OCI-LY7 (cell line): Measurements from ENCODE around the gene RYK. TPM values are rescaled to one million over a fixed set of nuclear protein-coding genes. Genes with fewer than 3 reads are reported as not detected.

Experiments used
- BruUV-seq: library from RNA; stranded (reverse); fragments of 400-500 nt; replicated peaks from 2 replicates; lab custom pipeline; 2021; lab: Mats Ljungman, UMichigan
- CTCF ChIA-PET: fragments of 300-600 bp; sonication (Branson Sonifier 250); formaldehyde crosslinking; loops from one replicate; lab custom pipeline; 2022; ENCODE audit warnings: antibody characterized with exemption; ENCODE audit not compliant: unreplicated experiment; lab: Charles Lee
- POLR2A ChIA-PET: fragments of 300-600 bp; sonication (Branson Sonifier 250); formaldehyde crosslinking; loops from one replicate; lab custom pipeline; 2022; ENCODE audit warnings: antibody characterized with exemption; lab: Charles Lee
- DNase-seq: peaks from one replicate; pipeline ENCODE4 v3.0.0-alpha.2; 2015; ENCODE audit warnings: low spot score
- H2AFZ ChIP-seq: fragments of 200-600 bp; sonication (generic), shearing (Covaris generic); 2 replicates; pipeline ENCODE4 v1.6.1; 2014; ENCODE audit warnings: mild to moderate bottlenecking, antibody characterized with exemption, low read length, moderate library complexity
- H3K27ac ChIP-seq: fragments of 200-600 bp; sonication (generic); 2 replicates; pipeline ENCODE4 v1.5.1; 2014; ENCODE audit warnings: mixed run types, low read depth, mild to moderate bottlenecking, moderate library complexity, low read length, inconsistent platforms; ENCODE audit not compliant: poor library complexity, severe bottlenecking
- H3K36me3 ChIP-seq: fragments of 200-600 bp; sonication (generic); 2 replicates; pipeline ENCODE4 v1.6.1; 2014; ENCODE audit warnings: mild to moderate bottlenecking, antibody characterized with exemption, low read length, moderate library complexity, mixed read lengths; ENCODE audit not compliant: insufficient read depth
- H3K4me1 ChIP-seq: fragments of 200-600 bp; sonication (generic); 2 replicates; pipeline ENCODE4 v1.5.1; 2014; ENCODE audit warnings: mild to moderate bottlenecking, low read length; ENCODE audit not compliant: insufficient read depth, poor library complexity, severe bottlenecking
- H3K4me2 ChIP-seq: fragments of 200-600 bp; sonication (generic); 2 replicates; pipeline ENCODE4 v1.6.1; 2014; ENCODE audit warnings: mild to moderate bottlenecking, low read length
- H3K4me3 ChIP-seq: fragments of 200-600 bp; sonication (generic); 2 replicates; pipeline ENCODE4 v1.5.1; 2014; ENCODE audit warnings: mild to moderate bottlenecking, low read depth, low read length; ENCODE audit not compliant: poor library complexity, severe bottlenecking
- H3K79me2 ChIP-seq: fragments of 200-600 bp; sonication (generic); 2 replicates; pipeline ENCODE4 v1.6.1; 2016; ENCODE audit warnings: low read depth, mild to moderate bottlenecking, low read length, moderate library complexity, mixed read lengths; ENCODE audit not compliant: insufficient read depth
- H3K9me2 ChIP-seq: fragments of 200-600 bp; sonication (generic); 2 replicates; pipeline ENCODE4 v1.6.1; 2016; ENCODE audit warnings: mild to moderate bottlenecking, low read length, mixed read lengths; ENCODE audit not compliant: insufficient read depth
- H3K9me3 ChIP-seq: fragments of 200-600 bp; sonication (generic); 2 replicates; pipeline ENCODE4 v1.6.1; 2014; ENCODE audit warnings: mild to moderate bottlenecking, mixed run types, low read length, mixed read lengths
- H4K20me1 ChIP-seq: fragments of 200-600 bp; sonication (generic); 2 replicates; pipeline ENCODE4 v1.6.1; 2014; ENCODE audit warnings: mild to moderate bottlenecking, antibody characterized with exemption, low read length, moderate library complexity, mixed read lengths; ENCODE audit not compliant: insufficient read depth
- EZH2phosphoT487 ChIP-seq: fragments of 200-600 bp; sonication (generic); IDR thresholded peaks from 2 replicates; pipeline ENCODE4 v1.6.1; 2018; ENCODE audit warnings: low read depth, borderline replicate concordance, mild to moderate bottlenecking, mixed run types, antibody characterized with exemption, low read length, moderate library complexity, mixed read lengths
- intact Hi-C: fragments of 100-400 bp; cut with micrococcal nuclease; formaldehyde crosslinking; loops from one replicate; pipeline ENCODE4 v1.10.0; 2022; ENCODE audit not compliant: unreplicated experiment
- total RNA-seq, 2 experiments: library from RNA; depleted of rRNA in 1 of 2; stranded (reverse); fragments of >200 nt in 1 of 2; shearing (Covaris generic) in 1 of 2; gene quantifications; 2 replicates each; pipeline ENCODE4 v1.2.3, GENCODE V29; 2014 to 2022
- TF ChIP-seq, protein P1 (sequence below): fragments of 200-600 bp; sonication (generic); conservative IDR thresholded peaks from 2 replicates; pipeline ENCODE4 v1.5.1; 2014; ENCODE audit warnings: mild to moderate bottlenecking, antibody characterized with exemption, low read length, moderate library complexity, mixed read lengths

RYK gene
- total RNA-seq, 2 experiments from 2014 or later = 24.8 to 25.5 TPM

DNA sequence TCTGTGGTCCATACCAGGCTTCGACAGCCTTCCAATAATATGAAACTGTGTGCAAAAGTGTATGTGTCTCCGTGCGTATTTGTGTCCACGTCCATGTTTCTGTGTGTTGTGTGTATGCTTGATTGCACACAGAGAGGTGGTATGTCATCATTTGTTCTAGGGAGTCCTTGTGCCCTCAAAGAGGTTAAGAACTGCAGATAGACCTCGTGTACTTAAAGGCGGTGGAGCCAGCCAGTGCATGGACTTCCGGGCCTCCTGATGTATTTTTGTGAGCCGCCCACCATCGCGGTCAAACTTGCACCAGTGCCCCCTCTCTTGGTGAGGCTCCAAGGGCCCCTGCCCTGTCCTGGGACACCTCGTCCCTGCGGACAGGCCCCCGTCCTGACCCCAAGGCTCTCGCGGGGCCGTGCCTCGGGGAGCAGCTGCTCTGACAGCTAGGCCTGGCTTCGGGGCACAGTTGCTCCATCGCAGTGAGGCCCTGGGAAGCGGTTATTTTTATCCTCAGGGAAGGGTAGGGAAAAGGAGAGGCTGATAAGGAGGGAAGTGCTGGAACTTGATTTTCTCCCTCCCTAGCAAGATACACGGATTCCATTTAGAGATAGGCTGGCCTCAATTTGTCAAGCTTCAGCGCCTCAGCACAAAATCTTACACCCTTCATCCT lies 1.2 kb upstream of the RYK start:
- 0 out of 2 replicates have a peak, but pooled peaks cover 2% of the 10 kb centered on the region for H3K9me3 ChIP-seq
- intact Hi-C loops = loop anchor here (2.0 kb wide), 1 partner anchor 235 kb away; the partner anchor contains the start of gene CEP63
- H3K4me2 ChIP-seq = no peak overlapping the region
- no peaks in the 10 kb centered on the region for H3K36me3 ChIP-seq
- DNase-seq = no peak
- ChIA-PET POLR2A (interaction anchor here (1.2 kb wide), 1 partner anchor 19 kb away, joined by 3 read pairs; no protein-coding TSS in a partner anchor), CTCF (no interaction called here)
- H3K27ac ChIP-seq = no peak overlapping the region
- BruUV-seq = no TSS peak
- no peak for TF ChIP-seq EZH2phosphoT487
- TF ChIP-seq, protein P1, sequence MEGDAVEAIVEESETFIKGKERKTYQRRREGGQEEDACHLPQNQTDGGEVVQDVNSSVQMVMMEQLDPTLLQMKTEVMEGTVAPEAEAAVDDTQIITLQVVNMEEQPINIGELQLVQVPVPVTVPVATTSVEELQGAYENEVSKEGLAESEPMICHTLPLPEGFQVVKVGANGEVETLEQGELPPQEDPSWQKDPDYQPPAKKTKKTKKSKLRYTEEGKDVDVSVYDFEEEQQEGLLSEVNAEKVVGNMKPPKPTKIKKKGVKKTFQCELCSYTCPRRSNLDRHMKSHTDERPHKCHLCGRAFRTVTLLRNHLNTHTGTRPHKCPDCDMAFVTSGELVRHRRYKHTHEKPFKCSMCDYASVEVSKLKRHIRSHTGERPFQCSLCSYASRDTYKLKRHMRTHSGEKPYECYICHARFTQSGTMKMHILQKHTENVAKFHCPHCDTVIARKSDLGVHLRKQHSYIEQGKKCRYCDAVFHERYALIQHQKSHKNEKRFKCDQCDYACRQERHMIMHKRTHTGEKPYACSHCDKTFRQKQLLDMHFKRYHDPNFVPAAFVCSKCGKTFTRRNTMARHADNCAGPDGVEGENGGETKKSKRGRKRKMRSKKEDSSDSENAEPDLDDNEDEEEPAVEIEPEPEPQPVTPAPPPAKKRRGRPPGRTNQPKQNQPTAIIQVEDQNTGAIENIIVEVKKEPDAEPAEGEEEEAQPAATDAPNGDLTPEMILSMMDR = no peak
- H3K4me1 ChIP-seq = peaks cover 10% of the 10 kb centered on the region
- H3K9me2 ChIP-seq = no peaks in the 10 kb centered on the region
- peaks cover 7% of the 10 kb centered on the region; the same call in 1 of the 2 replicates for H4K20me1 ChIP-seq
- no peaks in the 10 kb centered on the region; the same call in 1 of the 2 replicates for H3K79me2 ChIP-seq
- no peak overlapping the region for H3K4me3 ChIP-seq
- no peak overlapping the region for H2AFZ ChIP-seq

DNA sequence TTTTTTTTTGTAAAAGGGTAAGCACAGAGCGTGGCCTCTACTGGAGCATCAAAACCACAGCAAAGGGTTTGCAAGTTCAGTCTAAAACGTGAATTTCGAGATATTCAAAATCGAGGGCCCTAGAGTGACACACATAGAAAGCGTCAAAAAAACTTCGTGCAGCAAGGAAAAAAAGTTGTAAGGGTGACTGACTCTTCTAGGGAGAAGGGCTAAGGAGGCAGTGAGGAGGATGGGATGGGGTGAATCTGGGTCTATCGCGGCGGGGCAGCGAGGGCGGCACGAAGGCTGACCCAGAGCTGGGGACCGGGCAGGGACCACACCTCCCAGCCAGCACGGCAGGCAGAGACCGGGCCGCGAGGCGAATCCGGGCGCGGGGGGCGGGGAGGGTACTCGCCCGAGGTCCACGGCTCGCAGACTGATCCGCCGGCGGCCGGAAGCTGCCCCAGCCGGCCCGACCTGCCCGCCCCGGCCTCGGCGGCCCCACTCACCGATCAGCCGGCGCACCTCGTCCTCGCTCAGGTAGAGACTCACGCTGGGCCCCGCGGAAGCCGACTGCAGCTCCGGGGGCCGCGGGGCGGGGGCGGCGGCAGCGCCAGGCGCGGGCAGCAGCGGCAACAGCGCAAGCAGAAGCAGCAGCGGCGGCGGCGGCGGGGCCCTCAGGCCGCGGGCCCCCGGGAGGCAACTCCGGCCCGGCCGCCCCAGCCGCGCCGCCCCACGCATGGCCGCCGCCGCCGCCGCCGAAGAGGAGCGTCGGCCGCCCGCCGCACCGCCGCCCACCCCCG lies 533 bp downstream of the RYK start:
- intact Hi-C loops = loop anchor here (2.0 kb wide), 1 partner anchor 237 kb away; the partner anchor contains the start of gene CEP63
- Histone ChIP-seq H3K9me3 (0 out of 2 replicates have a peak, but pooled peaks cover 7% of the 10 kb centered on the region), H3K9me2 (no peaks in the 10 kb centered on the region), H3K4me1 (peaks cover 10% of the 10 kb centered on the region), H3K4me2 (peak overlapping the region; percentile 95), H3K79me2 (no peaks in the 10 kb centered on the region; the same call in 1 of the 2 replicates), H2AFZ (peak overlapping the region; percentile 53), H3K36me3 (no peaks in the 10 kb centered on the region; the same call in 1 of the 2 replicates), H3K27ac (no peak overlapping the region), H3K4me3 (peak overlapping the region; percentile 88), H4K20me1 (peaks cover 7% of the 10 kb centered on the region; the same call in 1 of the 2 replicates)
- ChIA-PET POLR2A (interaction anchor here (0.9 to 1.6 kb wide), 2 partner anchors 10 to 43 kb away, joined by 3 to 4 read pairs; no protein-coding TSS in a partner anchor), CTCF (no interaction called here)
- BruUV-seq = no TSS peak
- TF ChIP-seq, protein P1 = no peak
- peak; percentile 68 for DNase-seq
